GM19324 (cell line): ENCODE results near the gene GPR153.
A peak's percentile ranks its signal among the peaks of the same experiment; 100 is the strongest.

ENCODE experiments used
- ATAC-seq: cut with Tn5 transposase; IDR thresholded peaks from one replicate; pipeline ENCODE4 v1.9.1; 2021; ENCODE audit warnings: mild to moderate bottlenecking, moderate library complexity; ENCODE audit not compliant: unreplicated experiment, low FRiP score

GPR153 gene

DNA sequence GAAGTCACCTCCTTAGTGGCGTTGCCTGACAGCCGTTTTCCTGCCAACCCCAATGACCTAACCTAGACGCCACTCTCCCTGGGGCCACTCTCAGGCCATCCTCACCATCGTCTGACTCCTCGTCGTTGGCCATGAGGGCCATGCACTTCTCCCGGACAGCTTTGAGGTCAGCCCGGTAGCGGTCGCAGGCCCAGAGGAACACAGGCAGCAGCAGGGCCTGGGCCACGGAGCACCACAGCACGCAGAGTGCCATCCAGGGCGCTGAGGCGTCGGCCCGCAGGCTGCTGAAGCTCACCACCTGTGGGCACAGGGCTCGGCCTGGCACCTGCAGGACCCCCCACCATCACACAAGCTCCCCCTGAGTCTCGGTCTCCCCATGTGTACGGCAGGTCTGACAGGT, 9.7 kb downstream of the GPR153 start:
- no peak for ATAC-seq

DNA sequence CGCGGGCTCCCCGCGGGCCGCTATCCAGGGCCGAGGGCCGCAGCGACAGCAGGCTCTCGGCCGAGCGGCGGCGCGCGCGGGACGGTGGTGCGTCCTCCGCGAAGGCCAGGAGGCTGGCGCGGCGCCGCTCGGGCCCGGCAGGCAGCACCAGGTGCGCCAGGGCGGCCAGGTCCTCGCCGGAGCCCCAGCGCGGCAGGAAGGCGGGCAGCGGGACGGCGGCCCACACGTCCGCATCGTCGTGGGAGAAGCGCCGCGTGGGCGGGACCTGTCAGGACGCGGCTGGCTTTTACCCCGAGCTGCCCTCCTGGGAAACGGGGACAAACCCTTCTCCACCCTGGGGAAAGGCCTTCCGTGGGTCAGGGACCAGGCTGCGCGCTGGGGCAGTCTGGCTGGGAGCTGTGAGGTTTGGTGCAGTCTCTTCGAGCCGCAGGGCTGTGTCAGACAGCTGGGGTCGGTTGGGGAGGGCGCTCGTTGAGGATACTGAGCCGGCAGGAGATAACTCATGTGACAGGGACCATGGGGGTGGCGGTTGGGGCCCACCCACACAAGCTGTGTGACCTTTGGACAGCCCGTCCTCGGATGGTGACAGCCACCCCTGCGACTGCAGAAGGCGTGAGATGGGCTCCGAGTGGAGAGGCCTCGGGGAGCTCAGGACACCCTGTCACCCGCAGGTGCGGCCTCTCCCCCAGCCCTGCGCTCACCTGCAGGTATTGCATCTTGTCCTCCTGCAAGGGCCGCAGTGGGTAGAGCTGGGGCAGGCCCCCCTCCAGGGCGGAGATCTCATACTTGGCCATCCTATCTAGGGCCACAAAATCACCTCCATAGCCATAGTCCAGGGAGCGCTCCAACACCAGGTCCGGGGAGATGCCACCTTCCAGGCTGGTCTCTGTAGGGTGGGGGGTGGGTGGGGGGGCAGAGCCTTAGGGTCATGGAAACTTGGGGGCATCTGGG, 10.9 kb downstream of the GPR153 start:
- ATAC-seq: no peak

DNA sequence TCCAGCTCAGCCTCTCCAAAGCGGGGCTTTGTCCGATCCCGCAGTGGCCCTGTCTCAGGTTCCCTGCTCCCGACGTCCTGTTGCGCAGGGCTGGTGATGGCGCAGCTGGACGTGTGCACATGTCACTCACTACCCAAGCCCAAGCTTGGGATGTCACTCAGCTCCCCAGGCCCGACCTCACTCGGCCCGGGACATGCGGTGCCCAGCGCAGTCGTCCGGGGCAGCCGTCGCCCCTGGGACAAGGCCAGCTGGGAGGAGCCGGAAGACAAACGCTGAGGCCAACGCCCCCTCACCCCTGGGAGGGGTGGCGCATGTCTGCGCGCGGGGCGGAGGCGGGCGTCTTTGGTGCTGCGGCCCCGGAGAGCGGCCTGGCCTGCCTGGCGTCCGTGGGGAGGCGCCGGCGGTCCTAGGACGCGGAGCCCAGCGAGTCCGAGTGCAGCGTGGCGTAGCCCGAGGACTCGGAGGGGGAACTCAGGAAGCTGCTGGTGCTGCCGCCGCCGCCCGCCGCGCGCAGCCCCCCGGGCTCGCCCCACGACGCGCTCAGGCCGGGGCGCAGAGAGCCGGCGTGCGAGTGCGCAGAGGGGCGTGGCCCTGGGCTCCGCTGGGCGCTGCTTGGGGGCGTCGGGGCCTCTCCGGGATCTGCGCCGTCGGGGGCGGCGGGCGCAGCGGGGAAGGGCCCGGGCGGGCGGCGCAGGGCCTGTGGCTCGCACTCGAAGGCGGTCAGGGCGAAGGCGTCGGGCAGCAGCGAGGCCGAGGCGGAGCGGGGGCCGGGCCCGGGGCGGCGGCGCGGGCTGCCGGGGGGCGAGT, 11.8 kb downstream of the GPR153 start:
- no peak for ATAC-seq

DNA sequence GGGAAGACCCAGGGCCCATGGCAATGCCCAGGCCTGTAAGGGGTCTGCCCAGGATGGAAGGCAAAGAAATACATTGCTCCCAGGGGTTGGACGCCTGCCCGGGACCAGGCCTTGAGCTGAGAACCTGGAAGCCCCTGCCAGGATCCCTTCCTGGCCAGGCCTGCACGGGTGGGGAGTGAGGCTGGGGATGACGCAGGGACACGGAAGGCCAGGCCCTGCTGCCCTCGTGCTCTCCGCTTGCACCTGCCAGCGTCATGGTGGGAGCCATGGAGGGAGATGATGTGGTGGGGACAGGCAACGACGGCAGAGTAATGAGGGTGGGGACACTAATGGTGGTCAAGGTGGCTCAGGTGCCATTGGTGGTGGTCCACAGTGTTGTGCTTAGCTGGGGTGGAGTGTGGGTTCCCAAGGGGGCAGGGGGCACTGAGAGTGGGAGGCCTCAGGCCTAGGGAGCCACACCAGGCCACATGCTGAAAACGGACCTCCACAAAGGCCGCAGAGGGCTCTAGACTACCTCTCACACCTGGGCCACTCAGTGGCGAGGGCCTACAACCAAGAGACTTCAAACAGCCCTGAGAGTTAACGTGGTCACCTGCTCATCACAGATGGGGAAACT, 12.6 kb downstream of the GPR153 start:
- no peak for ATAC-seq

DNA sequence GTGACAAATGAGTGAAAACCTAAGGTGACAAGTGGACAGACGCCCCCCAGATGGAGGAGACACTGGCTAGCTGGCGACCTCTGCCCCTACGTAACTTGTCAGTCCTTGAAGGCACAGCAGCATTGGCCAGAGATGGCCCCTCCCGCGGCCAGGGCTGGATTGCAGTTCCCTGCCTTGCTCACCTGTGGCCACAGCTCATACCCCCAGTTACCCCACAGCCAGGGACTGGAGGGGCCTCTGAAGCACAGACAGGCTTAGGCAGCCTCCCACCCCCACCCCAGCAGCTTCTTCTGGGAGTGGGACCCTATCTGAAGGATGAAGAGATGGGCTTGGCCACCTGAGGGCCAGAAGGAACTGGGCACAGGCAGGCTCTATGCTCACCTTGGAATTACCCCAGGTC, 13.2 kb downstream of the GPR153 start:
- ATAC-seq: no peak

DNA sequence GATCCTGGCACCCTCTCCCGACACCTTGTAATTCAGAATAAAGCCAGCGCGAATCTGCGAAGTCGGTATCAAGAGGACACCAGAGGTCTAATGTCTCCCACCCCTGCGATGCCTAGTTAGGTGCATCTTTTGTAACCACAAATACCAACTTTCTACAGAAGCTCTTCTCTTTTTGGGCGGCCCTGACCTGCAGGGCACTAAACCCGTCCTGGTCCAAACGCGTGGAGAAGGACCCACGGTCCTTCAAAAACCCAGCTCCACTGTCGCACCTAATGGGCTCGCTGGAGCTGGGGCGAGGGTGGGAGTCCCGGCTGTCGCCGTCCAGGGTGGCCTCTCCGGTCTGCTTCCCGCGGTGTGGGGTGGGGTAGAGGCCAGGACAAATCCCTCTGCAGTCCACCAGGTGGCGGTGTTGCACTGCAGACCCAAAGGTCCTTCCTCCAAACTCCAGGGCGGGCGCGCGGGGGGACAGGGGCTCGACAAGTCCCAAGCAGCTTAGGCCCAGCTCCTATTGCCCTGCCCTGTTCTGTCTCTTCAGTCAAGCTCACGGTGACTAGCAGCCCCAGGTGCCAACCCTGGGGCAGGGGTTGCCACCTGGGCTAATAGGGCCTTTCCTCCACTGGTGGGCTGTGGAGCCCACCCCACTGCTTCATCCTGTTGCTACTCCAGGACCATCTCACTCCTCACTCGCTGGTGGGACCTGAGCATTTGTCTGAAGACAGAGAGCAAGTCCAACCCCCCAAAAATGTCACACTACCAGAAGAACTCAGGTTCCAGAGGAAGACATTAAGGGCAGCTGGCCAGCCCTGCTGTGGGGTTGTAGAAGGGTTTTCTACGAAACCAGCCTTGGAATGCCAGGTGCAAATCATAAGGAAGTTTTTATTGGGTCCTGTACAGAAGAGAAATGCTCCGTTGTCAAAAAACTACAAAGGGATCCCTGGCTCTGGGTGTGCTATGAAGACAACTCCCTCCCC, 14.1 kb downstream of the GPR153 start:
- ATAC-seq: no peak

DNA sequence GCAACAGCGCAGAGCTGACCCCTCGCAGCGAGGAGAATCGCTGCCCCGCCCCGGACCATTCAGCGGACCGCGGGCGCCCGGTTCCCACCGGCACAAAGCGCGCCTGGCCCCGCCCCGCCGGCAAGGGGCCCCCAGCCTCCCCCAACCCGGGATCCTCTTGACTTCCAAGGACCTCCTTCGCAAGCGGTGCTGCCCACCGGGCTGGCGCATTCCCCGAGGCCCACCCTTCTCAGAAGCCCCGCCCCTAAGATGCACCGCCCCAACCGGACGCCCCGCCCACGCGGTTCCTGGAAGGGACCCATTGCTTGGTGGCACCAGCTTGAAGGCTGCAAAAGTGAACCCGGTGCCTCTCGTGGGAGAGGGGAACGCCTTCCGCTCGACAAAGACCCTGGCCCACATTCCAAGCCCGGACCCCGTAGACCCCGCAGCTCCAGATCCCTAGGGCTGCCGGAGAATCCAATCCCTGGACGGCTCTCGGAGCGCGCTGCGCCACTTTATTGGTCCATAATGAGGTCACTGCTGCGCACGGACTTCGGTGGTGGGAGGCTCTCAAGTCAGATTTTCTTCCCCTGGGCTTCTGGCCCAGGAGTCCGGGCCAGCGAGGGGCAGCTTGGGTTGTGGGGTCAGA, 14.9 kb downstream of the GPR153 start:
- ATAC-seq: no peak

DNA sequence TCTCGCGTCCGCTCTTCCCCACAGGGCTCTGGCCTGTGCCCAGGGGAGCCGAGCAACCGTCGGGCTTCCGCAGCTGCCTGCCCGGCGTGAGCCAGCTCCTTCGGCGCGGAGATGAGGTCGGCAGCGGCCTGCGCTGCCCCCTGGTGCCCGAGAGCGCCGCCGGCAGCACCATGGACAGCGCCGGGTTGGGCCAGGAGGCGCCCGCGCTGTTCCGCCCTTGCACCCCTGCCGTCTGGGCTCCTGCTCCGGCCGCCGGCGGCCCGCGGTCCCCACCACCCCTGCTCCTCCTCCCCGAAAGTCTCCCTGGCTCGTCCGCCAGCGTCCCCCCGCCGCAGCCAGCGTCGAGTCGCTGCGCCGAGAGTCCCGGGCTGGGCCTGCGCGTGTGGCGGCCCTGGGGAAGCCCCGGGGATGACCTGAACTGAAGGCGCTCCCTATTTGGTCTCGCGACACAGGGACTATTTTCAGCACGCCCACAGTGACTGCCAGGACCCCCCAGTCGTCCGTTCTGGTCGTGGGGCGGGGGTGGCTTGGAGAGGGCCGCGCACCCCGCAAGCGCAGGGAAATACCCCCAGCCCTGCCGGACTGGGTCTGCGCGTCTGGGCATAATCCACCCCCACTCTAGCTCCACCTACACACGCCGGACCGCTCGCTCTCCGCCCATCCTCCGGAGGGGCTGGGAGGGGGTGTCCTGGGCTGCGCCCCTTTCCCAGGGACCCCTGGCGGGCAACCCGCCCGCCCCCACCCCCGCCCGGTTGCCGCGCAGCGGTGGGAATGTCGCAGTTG, 15.6 kb downstream of the GPR153 start:
- peak; percentile 42 for ATAC-seq

DNA sequence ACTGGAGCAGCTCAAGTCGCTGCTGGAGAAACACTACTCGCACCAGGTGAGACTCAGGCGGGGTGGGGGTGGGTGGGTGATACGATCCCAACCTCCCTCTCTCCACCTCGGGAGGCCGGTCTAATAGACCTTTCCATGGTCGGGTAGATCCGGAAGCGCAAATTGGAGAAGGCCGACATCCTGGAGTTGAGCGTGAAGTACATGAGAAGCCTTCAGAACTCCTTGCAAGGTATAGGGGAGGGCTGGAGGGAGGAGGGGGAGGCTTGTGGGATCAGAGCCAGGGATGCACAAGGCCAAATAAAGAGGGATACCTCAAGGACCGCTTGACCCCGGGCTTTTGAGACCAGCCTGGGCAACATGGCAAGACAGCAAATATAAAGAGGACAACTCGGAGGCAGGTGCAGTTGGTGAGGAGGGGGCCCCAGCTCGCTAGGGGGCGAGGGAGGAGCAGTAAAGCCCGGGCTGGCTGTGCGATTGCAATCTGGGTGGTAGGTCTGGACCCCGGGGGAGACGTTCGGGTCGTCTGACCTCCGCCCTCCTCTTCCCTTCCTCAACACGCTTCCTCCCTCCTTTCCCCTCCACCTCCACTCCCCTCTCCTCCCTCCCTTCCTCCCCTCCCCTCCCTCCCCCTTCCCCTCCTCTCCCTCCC, 16.4 kb downstream of the GPR153 start:
- no peak for ATAC-seq

DNA sequence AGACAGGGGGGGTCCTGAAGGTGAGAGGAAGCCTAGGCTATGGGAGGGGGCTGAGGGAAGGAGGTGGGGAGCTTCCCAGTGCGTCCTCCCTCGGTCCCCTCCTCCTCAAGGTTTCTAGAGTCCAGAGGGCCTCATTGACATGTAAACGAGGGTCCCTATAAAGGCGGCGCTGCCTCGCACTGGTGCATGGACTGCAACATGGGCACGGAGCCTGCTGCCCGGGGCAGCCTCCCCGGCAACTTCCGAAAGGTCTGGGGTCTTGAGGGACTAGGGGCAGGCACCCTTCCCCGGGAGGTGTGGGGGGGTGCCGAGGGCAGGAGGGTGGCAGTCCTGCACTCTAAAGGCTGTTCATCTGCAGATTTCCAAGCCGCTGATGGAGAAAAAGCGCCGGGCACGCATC, 16.9 kb downstream of the GPR153 start, which contains the start of gene HES3:
Gene HES3, plus strand, starts transcription at position 187 of the 400 bp plus-strand sequence. Its CDS starts 187 bp downstream, at position 374.
- no peak for ATAC-seq

DNA sequence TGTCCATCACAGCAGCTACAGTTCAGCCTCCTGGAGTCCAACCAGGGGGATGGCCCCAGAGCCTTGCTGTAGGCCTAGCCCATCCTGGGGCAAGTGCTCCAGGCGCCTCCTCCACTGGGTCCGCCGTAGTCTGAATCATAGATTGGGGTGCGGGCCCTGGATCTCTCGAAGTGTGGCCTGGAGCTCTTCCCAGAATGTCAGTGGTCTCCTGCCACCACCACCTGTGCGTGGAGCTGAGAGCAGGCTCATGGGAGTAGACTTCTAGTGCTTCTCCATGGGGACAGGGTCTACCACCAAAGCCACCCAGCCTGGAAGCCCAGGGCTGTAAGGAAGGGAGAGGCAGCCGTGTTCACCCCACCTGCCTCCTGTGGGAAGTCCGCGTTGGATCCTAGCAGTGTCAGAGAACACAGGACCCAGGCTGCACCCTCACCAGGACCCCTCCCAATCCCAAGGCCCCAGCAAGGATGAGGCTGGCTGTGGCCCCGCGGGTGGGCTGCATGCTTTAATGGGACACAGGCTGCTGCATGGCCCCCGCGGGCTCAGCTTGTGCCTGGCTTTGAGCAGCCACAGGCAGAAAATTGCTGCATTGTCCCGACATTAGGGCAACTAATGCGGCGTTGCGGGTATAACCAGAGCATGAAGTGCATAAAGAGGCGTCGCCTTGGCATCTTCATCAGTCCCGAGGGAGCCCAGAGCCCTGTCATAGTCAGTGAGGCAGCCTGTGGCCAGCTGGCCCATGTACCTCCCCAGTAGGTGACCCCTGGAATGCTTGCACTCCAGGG, 17.7 kb downstream of the GPR153 start:
- no peak for ATAC-seq

DNA sequence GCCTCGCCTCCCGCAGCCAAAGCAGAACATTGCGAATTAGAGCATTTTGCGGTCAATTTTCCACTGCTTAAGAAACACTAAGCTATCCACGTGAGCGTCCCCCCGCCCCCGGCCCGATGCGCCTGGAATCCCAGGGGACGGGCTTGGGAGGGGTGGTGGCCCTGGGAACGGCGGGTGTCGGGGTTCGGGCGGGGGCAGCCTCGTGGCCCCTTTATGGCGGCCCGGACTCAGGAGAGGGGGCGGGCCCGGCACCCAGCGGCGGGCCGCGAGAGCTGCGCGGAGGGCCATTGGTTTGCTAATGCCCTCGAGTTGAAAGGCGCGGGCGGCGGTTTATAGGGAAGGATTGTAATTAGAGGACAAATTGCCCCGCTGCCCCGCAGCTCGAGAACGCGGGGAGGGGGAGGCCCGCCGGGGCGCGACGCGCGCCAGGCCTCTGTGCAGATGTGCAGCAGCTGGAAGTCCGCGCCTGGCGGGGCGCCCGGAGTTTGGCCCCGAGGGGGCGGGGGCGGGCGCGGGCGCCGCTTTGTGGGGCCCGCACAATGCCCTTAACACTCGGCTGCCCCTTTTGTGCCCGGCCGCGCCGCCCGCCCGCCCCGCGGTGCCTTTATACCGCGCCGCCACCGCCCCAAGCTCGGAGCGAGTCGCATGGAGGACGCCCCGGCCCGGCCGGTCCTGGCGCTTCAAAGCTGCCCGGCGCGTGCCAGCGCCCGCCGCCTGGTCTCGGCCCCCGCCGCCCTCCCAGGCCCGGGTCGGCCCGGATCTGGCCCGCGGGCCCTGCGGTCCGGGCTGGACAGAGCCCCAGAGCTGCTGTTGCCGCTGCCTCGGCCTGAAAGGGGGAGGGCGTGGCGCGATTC, 18.8 kb downstream of the GPR153 start:
- ATAC-seq: no peak

DNA sequence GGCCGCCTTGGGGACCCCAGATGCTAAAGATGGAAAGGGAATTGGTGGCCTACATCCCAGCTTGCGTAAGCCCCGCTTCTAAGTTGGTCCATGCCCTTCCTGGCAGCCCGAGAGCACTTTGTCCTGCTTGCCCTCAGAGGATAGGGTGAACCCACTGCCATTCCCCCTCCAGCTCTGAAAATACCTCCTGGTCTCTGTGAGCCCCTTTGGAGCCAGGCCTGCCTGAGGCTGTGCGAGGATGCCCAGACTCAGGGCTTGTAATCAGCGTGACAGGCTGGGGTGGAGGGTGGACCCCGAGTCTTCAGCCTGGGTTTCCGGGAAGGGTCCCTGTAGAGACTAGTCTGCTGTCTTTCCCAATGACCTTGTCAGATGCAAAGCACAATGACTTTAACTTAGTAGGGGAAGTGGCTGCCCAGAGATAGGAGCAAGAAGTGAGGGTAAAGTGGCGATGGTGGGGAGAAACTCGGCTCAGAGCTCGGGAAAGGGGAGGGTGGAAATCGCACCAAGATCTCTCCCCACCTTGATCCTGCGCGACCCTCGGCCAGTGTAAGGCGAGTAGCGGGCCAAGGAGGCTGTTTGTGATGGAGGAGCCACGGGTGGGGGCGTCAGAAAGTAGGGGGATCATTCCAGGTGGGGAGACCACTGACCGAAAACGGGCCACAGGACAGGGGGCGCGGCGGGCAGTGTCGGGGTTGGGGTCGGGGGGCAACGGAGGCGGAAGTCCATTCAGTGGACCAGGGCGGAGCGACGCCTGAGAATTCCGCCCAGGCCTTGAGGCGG, 19.6 kb downstream of the GPR153 start:
- ATAC-seq: no peak

DNA sequence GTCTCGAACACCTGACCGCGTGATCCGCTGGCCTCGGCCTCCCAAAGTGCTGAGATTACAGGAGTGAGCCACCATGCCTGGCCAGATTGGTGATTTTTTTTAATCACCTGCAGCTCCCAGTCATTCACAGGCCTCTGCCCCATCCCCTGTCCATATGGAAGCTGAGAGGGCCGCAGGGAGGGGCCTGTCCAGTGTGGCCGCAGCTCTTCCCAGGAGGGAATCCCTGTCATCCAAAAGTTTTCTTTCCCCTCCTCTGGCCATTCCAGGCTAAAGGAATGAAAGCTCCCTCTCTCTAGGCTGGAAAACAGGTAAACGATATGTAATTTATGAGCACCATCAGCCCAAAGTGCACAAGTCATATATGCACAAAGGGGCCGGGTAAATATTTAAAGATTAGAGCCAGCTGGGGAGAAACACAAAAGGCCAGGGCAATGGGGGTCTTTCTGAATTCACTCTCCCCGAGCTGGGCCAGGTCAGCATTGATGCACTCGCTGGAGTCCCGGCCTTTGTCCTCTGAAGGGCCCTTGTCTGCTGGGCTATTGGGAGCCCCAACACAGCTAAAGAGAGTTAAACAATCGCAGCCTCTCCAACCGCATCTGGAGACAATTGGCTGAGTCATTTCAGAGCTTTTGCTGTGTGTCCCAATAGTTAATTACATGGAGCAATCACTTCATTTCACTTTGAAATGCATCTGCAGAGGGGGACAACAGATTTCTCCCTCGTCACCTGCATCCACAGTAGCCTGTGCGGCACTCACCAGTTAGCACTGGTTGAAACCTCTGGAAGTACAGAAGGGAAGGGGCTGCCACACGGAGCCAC, 20.7 kb downstream of the GPR153 start:
- ATAC-seq: no peak

DNA sequence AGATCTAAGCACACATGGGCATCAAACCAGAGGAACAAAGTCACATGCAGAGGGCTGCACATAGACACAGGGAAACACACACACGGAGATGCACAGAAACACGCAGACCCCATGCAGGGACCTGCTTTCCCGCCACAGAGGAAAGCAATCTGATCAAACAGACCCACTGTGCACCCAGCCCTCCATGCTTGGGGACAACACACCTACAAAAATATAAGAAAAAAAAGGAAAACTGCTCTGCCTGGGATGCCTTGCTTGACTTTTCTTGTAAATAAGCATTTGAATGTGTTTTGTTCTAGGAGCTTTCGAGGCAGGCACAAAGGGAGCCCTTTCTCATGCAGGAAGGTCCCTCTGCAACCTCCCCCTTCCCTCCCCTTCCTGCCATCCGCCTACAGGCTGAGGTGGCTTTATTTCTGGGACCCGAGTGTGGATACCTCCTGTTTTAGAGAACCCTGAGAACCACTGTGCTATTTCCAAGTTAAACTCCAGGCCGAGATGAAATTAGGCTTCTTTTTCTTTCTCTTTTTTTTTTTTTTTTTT, 21.6 kb downstream of the GPR153 start:
- no peak for ATAC-seq
